HG03103 (cell line): Measurements from ENCODE around the gene NIFK.
"Not testable (repeated sequence)": the region's sequence is repeated elsewhere in the genome, so short reads cannot be mapped to it uniquely, and the experiment has no call there.

Source experiments
- ATAC-seq: cut with Tn5 transposase; IDR thresholded peaks from one replicate; pipeline ENCODE4 v1.9.1; 2021; ENCODE audit warnings: low read depth; ENCODE audit not compliant: unreplicated experiment

The NIFK gene

DNA sequence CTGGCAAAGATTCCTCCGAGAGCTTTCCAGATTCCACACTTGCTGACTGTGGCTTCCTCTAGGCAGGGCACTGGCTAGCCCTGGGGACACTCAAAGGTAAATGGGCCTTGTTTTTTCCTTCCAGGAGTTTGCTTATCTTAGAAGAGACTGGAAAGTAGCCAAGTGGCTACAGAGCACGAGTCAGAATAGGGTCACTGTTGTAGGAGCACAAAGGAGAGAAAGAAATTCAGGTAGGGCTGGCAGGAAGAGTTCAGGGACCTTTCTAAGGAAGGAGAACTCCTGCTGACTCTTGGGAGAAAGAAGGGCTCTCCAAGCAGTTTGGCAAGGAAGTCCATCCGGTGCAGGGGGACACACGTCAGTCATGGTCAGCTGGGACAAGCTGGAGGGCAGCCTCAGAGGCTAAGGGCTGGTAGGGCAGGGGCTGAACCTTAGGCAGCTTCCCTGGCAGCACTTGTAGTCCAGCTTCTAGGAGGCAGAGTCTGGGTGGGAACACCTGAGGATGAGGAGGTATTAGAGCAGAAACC, 39.5 kb downstream of the NIFK start:
- no peak for ATAC-seq

DNA sequence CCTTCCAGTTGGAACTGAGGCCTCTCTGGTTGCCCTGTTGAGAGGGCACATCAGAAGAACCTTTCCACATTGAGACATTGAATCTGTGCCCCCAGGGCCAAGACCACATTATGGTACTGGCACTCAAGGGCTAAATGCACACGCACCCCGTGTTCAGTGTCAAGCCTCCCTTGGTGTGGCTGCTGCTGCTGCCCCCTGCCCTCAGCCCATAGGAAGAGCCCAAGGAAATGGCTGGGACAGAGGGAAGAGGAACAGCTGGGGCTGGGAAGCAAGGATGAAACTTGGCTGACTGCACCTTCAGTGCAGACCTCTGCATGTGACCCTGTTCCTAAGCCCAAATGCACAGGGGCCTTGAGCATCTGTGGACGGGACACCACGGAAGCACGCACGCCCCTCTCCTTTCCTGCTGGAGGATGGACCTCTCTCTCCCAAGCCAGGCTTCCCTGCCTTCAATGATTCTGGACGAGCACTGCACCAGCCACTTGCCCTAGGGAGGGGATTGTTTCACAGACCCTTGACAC, 40.2 kb downstream of the NIFK start:
- ATAC-seq, result no peak

DNA sequence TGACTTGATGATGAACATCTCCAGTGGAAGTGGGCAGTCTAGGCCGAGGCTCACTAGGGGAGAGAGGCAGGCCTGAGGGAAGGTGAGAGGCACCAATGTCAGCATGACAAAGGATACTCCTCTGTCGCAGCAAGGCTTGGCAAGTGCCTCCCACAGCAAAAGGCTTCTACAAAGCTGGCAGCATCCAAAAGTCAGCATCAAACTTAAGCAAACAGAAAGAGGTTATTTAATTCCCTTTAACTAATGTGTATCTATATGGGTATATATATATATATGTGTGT, 41.6 kb downstream of the NIFK start:
- no peak for ATAC-seq

DNA sequence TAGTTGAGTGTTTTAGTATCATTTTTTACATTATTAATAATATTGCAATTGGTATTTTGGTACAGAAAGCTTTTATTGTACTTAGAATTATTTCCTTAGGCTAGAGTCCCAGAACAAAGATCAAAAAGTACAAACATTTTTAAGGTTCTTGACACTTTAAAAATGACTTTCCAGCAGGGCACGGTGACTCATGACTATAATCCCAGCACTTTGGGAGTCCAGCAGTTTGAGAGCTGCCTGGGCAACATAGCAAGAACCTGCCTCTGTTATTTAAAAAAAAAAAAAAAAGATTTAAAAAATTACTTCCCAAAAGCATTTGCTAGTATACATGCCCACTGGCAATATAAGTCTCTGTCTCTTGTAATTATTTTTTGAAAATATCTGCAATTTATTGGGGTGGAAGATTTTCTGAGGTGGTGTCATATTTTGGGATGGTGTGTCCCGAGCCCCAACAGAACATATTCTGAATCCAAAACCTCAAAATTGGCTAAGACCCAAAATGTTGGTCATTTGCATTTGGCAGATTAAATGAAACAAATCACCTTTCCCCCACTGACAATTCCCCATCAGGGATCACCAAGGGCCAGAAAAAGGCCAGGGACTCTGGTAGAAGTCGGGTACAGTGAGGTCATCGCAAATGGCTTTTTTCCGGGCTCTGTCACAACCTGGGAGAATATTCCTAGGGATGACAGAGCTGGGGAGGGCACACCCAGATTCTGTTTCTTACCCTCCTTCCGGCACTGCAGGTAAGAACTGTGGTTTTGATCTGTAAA, 42.1 kb downstream of the NIFK start:
- ATAC-seq, result no peak

DNA sequence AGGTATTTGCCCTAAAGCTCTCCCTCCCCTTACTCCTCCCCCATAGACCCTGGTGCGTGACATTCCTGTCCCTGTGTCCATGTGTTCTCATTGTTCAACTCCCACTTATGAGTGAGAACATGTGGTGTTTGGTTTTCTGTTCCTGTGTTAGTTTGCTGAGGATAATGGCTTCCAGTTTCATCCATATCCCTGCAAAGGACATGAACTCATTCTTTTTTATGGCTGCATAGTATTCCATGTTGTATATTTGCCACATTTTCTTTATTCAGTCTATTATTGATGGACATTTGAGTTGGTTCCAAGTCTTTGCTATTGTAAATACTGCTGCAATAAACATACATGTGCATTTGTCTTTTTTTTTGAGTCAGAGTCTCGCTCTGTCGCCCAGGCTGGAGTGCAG, 46.1 kb downstream of the NIFK start:
- ATAC-seq, result not testable (repeated sequence)

DNA sequence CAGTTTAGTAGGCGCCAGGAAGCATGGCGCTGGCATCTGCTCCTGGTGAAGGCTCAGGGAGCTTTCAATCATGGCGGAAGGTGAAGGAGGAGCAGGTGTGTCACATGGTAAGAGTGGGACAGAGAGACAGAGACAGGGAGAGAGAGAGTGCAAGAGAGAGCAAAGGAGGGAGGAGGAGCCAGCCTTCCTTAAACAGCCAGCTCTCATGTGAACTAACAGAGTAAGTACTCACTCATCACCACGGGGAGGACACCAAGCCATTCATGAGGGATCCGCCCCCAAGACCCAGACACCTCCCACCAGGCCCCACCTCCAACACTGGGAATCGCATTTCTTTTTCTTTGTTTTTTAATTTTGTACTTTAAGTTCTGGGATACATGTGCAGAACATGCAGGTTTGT, 46.6 kb downstream of the NIFK start:
- no peak for ATAC-seq

DNA sequence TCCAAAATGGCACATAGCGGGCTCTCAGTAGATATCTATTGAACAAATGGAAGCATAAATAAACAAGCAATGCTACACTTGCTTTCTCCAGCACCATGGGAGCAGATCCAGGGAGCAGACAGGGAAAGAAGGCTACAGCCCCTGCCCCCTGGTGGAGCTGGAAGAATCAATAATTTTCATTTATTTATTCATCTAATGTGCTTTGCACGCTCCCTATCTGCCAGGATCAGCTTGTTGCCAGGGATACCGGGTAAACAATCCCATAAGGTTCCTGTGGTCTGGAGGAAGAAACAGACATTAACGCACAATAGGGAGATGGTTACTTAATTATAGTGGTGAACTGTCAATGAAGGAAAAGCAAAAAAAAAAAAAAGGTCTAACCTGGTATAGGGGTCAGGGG, 47.3 kb downstream of the NIFK start:
- ATAC-seq, result no peak

DNA sequence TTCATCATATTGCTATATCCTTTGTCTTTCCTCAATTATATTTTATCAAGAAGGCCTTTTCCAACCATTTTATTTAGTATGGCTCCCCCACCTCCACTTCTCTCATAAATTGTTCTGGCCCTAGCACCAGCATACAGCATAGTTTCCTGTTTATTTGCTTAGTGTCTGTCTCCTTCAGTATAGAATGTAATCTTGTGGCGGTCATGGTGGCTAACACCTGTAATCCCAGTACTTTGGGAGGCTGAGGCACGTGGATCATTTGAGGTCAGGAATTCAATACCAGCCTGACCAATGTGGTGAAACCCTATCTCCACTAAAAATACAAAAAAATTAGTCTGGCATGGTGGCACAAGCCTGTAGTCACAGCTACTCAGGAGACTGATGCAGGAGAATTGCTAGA, 47.9 kb downstream of the NIFK start:
- no peak for ATAC-seq

DNA sequence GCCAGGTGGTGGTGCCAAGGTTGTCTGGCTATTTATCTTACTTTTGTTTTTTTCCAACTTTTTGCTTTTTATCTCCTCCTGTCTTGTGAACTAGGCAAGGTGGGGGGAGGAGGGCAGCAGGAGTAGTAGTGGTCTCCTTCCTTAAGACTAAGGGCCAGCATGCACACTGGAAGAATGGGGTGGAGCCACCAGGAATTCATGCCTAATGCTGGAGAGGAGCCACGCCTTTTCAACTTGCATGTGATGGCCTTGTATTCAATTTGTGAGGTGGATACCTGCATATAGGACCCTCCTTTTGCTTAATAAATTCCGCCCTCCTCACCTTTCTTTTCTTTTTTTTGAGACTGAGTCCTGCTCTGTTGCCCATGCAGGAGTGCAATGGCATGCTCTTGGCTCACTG, 49.8 kb downstream of the NIFK start:
- ATAC-seq, result no peak

DNA sequence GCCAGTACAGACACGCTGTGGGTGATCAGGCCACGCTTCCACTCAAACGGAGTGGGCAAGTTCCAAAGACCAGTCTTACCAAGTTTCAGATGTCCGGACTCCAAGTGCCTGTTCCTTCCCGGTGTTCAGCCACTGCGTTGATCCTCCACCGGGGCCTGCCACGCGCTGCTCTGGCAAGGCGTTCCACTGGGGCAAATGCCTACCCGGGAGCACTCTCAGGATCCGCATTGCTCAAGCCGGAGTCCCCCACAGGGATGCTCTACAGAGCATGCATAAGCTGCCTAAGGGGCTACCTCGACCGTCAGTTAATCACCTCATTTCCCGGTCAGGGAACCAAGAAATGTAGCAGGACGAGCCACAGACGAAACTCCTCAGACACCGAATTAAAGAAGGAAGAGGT, 50.5 kb downstream of the NIFK start:
- no peak for ATAC-seq

DNA sequence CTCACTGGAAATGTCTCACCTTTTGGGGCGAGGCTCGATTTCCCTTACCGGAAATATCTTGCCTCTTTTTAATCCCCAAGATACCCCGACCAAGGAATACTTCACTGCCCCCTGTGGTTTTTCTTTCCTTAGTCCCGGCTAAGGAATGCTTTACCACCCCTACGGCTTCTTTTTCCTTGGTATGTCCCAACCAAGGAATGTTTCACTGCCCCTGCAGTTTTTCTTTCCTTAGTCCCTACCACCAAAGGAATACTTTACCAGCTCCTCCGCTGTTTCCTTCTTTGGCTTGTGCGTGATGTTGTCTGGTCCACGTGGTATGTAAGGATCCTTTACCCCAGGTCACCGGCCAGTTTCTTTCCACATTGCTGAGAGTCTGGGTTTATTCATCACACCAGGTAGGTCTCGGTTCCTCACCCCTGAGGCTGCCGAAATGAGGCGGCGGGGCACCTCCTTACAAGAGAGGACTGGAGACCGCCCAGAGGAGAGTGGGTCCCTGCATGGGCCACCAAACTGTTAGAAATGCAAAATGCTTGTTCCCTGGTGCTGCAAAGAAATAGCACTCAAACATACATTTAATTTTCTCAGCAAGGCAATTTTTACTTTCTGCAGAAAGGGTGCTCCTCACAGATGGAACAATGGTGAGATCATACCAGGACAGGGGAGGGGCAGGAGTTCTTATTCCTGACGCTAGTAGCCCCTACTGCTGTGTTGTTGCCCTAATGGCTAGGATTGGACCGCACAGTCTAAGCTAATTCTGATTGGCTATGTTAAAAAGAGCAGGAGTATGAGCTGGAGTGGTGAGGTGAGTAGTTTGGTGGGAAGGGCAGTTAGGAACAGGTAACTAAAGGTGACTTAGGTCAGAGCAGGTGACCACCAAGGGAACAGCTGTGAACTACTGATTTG, 54.0 kb downstream of the NIFK start:
- ATAC-seq, result no peak

DNA sequence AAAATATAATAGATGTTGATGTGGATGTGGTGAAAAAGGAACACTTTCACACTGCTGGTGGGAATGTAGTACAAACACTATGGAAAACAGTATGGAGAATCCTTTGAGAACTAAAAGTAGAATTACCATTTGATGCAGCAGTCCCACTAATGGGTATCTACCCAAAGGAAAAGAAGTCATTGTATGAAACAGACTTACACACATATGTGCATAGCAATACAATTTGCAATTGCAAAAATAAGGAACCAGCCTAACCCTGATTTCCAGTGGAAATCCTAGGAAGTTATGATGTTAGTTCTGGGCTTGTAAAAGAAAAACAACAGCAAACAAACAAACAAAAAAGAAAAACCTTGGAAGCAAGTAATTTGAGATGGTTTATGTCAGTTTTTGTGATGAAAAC, 58.8 kb downstream of the NIFK start:
- no peak for ATAC-seq
